Measurements from ENCODE around the gene DHX16.

GRCh38 chr6:30613251-30614043, 59.4 kb downstream of the DHX16 start:
- TF ChIP-seq POLR2AphosphoS5 (IDR thresholded peaks at IDR 0.05; ENCODE audit: low read depth, low read length), result no peak; the same call in none of the 2 replicates
- TF ChIP-seq, protein P1, sequence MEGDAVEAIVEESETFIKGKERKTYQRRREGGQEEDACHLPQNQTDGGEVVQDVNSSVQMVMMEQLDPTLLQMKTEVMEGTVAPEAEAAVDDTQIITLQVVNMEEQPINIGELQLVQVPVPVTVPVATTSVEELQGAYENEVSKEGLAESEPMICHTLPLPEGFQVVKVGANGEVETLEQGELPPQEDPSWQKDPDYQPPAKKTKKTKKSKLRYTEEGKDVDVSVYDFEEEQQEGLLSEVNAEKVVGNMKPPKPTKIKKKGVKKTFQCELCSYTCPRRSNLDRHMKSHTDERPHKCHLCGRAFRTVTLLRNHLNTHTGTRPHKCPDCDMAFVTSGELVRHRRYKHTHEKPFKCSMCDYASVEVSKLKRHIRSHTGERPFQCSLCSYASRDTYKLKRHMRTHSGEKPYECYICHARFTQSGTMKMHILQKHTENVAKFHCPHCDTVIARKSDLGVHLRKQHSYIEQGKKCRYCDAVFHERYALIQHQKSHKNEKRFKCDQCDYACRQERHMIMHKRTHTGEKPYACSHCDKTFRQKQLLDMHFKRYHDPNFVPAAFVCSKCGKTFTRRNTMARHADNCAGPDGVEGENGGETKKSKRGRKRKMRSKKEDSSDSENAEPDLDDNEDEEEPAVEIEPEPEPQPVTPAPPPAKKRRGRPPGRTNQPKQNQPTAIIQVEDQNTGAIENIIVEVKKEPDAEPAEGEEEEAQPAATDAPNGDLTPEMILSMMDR (IDR thresholded peaks at IDR 0.05), result no peak
